Activated CD4-positive, CD25-positive, alpha-beta regulatory T cell treated with anti-CD3 and anti-CD28 coated beads, Interleukin-2, amount 50 U/mL, for 72 hours (primary cell): ENCODE measurements around the gene KPNA4.
"Not testable (repeated sequence)": the region's sequence is repeated elsewhere in the genome, so short reads cannot be mapped to it uniquely, and the experiment has no call there.

Experiments used
- DNase-seq: peaks from one replicate; pipeline ENCODE4 v3.0.0; 2021

KPNA4 gene, protein sequence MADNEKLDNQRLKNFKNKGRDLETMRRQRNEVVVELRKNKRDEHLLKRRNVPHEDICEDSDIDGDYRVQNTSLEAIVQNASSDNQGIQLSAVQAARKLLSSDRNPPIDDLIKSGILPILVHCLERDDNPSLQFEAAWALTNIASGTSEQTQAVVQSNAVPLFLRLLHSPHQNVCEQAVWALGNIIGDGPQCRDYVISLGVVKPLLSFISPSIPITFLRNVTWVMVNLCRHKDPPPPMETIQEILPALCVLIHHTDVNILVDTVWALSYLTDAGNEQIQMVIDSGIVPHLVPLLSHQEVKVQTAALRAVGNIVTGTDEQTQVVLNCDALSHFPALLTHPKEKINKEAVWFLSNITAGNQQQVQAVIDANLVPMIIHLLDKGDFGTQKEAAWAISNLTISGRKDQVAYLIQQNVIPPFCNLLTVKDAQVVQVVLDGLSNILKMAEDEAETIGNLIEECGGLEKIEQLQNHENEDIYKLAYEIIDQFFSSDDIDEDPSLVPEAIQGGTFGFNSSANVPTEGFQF

DNA sequence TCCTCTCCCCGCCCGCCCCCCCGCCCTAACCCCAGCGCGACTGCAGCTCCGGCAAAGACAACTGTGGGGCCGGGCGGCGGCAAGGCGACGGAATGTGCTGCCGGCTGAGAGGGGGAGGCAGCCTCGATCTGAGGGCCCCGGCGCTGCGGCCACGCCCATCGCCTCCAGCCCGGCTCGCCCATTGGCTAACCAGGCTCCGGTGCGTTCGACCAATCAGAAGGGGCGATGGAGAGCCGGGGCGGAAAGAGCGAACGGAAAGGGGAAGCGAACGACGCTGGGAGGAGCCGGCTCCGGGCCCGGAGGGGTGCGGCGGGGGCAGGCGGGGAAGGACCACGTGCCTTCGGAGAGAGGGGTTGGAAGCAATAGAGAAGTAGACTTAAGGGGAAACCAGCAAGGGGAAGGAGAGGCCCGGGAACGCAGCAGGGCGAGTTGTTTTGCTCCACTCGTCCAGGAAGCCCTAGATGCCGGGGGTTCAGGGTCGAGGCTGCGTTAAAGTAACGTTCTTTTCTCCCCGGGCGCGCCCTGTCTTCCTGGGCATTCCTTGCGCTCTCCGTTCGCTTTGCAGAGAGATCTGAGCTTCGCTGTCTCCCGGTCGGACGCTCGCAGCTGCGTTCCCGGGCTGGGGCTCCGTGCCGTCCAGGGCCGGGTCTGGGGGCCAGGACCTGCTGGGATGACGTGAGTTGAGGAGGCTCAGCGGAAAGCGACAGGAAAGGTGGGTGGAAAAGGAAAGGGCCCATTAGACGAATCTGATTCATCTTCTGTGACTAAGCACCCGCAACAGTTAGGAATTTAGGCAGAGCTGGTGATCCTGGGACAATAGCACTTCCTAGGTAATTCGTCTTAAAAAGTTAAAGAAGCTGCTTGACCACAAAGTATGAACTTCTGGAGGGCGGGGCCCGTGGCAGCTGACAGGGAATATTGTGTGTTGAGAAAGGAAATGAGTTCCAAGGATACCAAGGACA lies at the start of gene KPNA4:
KPNA4 (minus strand) TSS at position 130 of the 962 bp plus-strand sequence. CDS start 289 bp downstream, outside the sequence.
- DNase-seq, result peak; percentile 95

DNA sequence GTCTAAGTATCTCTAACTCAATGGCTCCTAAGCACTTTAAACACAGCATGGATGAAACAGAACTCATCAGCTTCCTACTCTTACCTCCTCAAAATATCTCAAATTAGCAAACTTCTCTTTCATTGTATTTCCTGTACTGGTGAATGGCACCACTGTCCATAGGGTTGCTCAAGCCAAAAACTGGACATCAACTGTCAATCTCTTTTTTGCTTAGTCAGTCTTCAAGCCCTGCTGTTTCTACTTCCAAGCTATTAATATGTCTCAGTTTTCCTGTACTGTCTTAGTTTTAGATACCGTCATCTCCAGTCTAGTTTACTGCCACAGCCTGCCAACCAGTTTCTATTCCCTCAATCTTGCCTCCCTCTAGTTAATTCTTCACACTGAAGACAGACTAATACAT lies 48.3 kb upstream of the KPNA4 start:
- DNase-seq, result no peak

GRCh38 chr3:160612386-160613075 lies 47.2 kb upstream of the KPNA4 start:
- DNase-seq, result no peak

GRCh38 chr3:160611141-160611540 lies 45.8 kb upstream of the KPNA4 start:
- no peak for DNase-seq

DNA sequence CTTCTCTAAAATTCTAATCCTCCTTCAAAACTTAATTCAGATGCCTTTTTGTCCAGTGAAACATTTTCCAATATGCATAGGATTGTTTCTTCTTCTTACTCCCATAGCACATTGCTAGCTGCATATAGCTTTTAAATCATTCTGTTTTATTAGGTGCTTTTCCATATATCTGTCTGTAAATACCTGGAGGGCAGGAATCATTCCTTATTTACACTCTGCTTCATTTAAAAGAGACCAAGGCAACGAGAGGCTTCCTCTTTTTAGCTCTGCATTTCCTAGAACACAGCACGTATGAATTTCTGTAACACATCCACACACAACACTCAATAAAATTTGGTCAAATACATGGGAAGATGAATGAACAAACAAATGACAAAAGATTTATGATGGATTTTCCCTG lies 43.5 kb upstream of the KPNA4 start:
- no peak for DNase-seq

DNA sequence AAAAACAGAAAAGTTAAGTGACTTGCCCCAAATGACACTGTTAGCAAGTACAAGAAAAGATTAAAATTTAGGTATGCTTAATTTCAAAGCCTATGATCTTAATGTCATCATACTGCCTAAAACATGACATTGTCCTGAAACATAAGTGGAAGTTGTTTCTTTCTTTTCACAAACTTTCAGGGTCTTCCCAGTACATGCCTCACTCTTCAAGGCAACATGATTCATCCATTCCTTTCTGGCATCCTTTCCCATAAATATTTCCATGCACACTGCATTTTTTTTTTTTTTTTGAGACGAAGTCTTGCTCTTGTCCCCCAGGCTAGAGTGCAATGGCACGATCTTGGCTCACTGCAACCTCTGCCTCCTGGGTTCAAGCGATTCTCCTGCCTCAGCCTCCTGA lies 42.5 kb upstream of the KPNA4 start:
- DNase-seq, result no peak

DNA sequence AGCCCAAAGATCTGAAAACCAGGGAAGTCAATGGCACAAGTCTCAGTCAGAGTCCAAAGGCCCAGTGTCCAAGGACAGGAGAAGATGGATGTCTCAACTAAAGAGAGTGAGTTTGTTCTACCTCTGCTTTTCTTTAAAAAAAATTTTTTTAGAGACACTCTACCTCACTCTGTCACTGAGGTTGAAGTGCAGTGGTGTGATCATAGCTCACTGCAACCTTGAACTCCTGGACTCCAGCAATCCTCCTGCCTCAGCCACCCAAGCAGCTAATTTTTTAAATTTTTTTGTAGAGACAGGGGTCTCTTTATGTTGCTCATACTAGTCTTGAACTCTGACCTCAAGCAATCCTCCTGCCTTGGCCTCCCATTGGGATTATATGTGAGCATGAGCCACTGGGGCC lies 39.9 kb upstream of the KPNA4 start:
- DNase-seq, result no peak

- not testable (repeated sequence) for DNase-seq
Observed at GRCh38 chr3:160603845-160604244, 38.5 kb upstream of the KPNA4 start.

DNA sequence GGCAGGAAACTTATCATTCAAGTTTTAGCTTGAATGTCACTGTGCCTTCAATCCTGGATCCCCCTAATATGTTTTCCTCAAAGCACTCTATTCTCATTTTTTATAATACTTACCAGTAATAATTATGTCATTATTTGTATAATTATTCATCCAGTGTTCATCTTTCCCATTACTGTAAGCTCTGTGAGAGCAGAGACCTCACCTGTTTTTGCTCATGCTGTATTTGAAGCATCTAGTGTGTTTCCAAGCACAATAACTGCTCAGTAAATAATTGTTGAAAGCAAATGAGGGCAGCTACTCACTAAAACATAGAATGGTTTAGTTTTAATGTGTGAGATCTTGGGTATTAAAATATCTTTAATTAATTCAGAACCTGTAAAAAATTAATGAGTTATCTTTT lies 36.9 kb upstream of the KPNA4 start:
- no peak for DNase-seq

DNA sequence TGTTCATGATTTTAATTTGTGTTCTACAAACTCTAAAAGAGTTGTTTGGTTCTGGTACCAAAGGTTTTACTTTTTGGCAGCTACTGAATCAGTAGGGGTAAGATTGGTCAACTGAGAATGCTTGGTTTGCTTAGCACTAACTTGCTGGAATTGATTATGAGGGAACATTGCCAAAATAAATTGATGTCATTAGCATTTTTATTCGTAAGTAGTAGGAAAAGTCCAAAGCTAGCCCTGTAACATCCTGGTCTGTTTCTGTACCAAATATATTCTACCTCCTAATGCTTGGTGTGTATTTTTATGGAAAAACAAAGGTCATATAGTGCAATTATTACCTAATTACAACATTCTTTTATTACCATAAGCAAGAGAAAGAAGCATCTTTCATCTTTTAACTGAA lies 35.9 kb upstream of the KPNA4 start:
- no peak for DNase-seq

- DNase-seq, result no peak
Observed at GRCh38 chr3:160598865-160599264, 33.5 kb upstream of the KPNA4 start.

DNA sequence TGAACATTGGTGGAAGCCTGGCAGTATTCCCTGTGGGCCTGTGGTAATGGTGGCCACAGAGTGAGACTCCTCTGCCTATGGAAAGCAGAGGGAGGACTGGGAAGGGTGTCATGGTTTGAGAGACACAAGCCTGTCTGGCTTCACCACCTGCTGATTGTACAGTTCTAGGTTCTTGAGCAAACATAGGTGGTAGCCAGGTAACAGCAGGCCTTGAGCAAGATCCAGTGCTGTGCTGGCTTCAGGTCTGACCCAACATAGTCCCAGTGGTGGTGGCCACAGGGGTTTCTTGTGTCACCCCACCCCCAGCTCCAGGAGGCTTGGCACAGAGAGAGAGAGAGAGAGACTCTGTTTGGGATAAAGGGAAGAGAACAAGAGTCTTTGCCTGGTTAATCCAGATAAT lies 22.7 kb upstream of the KPNA4 start:
- DNase-seq, result no peak

- DNase-seq, result no peak
Observed at GRCh38 chr3:160587105-160587504, 21.7 kb upstream of the KPNA4 start.

DNA sequence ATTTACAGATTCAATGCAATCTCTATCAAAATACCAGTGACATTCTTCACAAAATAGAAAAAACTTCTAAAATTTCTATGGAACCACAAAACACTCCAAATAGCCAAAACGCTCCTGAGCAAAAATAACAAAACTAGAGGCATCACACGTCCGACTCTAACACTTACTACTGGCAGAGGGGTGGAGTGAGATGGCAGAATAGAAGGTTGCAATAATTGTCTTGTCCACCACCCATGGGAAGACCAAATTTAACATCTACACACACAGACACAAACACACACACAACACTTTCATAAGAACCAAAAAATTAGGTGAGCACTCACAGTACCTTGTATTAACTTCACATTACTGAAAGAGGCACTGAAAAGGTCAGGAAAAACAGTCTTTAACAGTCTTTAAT lies 21.3 kb upstream of the KPNA4 start:
- DNase-seq, result no peak

DNA sequence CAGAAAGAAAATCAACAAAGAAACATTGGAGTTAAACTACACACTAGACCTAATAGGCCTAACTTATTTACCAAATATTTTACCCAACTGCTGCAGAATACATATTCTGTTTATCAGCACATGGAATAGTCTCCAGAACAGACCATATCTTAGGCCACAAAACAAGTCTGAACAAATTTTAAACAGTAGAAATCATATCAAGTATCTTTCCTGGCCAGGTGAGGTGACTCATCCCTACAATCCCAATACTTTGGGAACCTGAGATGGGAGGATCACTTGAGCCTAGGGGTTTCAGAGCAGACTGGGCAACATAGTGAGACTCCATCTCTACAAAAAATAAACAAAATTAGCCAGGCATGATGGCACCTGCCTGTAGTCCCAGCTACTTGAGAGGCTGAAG lies 18.1 kb upstream of the KPNA4 start:
- no peak for DNase-seq

- no peak for DNase-seq
Observed at GRCh38 chr3:160580938-160581337, 15.6 kb upstream of the KPNA4 start.

- DNase-seq, result no peak
Observed at GRCh38 chr3:160577556-160578195, 12.3 kb upstream of the KPNA4 start.

- no peak for DNase-seq
Observed at GRCh38 chr3:160577093-160577492, 11.7 kb upstream of the KPNA4 start.

- no peak for DNase-seq
Observed at GRCh38 chr3:160576621-160577020, 11.2 kb upstream of the KPNA4 start.

DNA sequence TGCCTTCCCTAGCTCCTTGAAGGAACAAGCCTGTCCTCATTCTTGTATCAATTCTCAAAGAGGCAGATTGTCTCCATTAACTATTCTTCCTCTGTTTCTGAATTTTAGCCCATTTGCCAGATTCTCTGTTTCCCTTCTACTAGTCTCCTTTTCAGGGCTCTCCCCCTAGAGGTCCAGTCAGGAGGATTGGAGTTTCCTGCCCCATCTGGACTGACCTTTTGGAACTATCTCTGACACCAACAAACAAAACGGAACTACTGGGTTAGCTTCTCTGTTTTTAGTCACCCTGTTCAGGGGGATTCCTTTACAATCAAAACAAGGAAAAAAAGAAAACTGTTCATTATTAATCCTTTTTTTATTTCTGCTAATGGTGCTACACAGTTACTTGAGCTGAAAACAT lies 10.2 kb upstream of the KPNA4 start:
- no peak for DNase-seq

GRCh38 chr3:160574636-160575035 lies 9.3 kb upstream of the KPNA4 start:
- no peak for DNase-seq

- DNase-seq, result not testable (repeated sequence)
Observed at GRCh38 chr3:160573955-160574525, 8.7 kb upstream of the KPNA4 start.
